NT2/D1 (cell line): ENCODE results near the gene DENND6A.

Experiments used
- SUZ12 ChIP-seq: IDR thresholded peaks from 2 replicates; pipeline ENCODE4 v1.6.1; 2011; ENCODE audit not compliant: insufficient read length, insufficient read depth; ENCODE audit errors: extremely low read depth
- YY1 ChIP-seq: IDR thresholded peaks from 2 replicates; pipeline ENCODE4 v1.6.1; 2011; ENCODE audit not compliant: insufficient read length, insufficient read depth

GRCh38 chr3:57737840-57738239 lies 45.0 kb upstream of the DENND6A start:
- TF ChIP-seq SUZ12 = no peak
- TF ChIP-seq YY1 = no peak
